ENCODE measurements around the gene TSPAN12.

TSPAN12 gene

GRCh38 chr7:120833546-120833945 is 24.4 kb downstream of the TSPAN12 start:
- DNase-seq (ENCODE audit: low read depth): peak; percentile 91

GRCh38 chr7:120832803-120833202 is 25.1 kb downstream of the TSPAN12 start:
- no peak overlapping the region for H3K4me3 ChIP-seq (ENCODE audit: low read depth, low read length)
- no peak for DNase-seq (ENCODE audit: low read depth)
- no peak for TF ChIP-seq CTCF (IDR thresholded peaks at IDR 0.05; ENCODE audit: control insufficient read depth, extremely low read depth, insufficient read depth)

More at GRCh38 chr7:120833546-120833945, 24.4 kb downstream of the TSPAN12 start:
- no peak overlapping the region for H3K4me3 ChIP-seq (ENCODE audit: low read depth, low read length)
- TF ChIP-seq CTCF (IDR thresholded peaks at IDR 0.05; ENCODE audit: control insufficient read depth, extremely low read depth, insufficient read depth): no peak

GRCh38 chr7:120831260-120831659 is 26.7 kb downstream of the TSPAN12 start:
- TF ChIP-seq CTCF (IDR thresholded peaks at IDR 0.05; ENCODE audit: control insufficient read depth, extremely low read depth, insufficient read depth): no peak
- DNase-seq (ENCODE audit: low read depth): no peak
- H3K4me3 ChIP-seq (ENCODE audit: low read depth, low read length): no peak overlapping the region

GRCh38 chr7:120829487-120829886 is 28.5 kb downstream of the TSPAN12 start:
- no peak for DNase-seq (ENCODE audit: low read depth)
- no peak for TF ChIP-seq CTCF (IDR thresholded peaks at IDR 0.05; ENCODE audit: control insufficient read depth, extremely low read depth, insufficient read depth)

GRCh38 chr7:120828528-120828927 is 29.4 kb downstream of the TSPAN12 start:
- no peak overlapping the region for H3K4me3 ChIP-seq (ENCODE audit: low read depth, low read length)
- DNase-seq (ENCODE audit: low read depth): no peak
- TF ChIP-seq CTCF (IDR thresholded peaks at IDR 0.05; ENCODE audit: control insufficient read depth, extremely low read depth, insufficient read depth): no peak

More at GRCh38 chr7:120829487-120829886, 28.5 kb downstream of the TSPAN12 start:
- H3K4me3 ChIP-seq (ENCODE audit: low read depth, low read length): no peak overlapping the region

GRCh38 chr7:120827371-120828118 is 30.4 kb downstream of the TSPAN12 start:
- DNase-seq (ENCODE audit: low read depth): no peak
- no peak for TF ChIP-seq CTCF (IDR thresholded peaks at IDR 0.05; ENCODE audit: control insufficient read depth, extremely low read depth, insufficient read depth)
- no peak overlapping the region for H3K4me3 ChIP-seq (ENCODE audit: low read depth, low read length)

GRCh38 chr7:120825576-120825975 is 32.4 kb downstream of the TSPAN12 start:
- no peak overlapping the region for H3K4me3 ChIP-seq (ENCODE audit: low read depth, low read length)
- no peak for DNase-seq (ENCODE audit: low read depth)
- TF ChIP-seq CTCF (IDR thresholded peaks at IDR 0.05; ENCODE audit: control insufficient read depth, extremely low read depth, insufficient read depth): no peak
